Lower leg skin (tissue), 4 donors: ENCODE measurements around the gene PALLD. TPM values are rescaled to one million over a fixed set of nuclear protein-coding genes. Genes with fewer than 3 reads are reported as not detected.

Source experiments
- DNase-seq, 2 donors: peaks; one replicate each; pipeline ENCODE4 v3.0.0-alpha.2; 2019; ENCODE audit warnings: low spot score in 2 of 2
- H3K4me3 ChIP-seq: fragments of 200-600 bp; sonication (generic); 2 replicates; pipeline ENCODE4 v1.5.1; 2017; ENCODE audit warnings: mild to moderate bottlenecking, low read depth; ENCODE audit not compliant: poor library complexity, severe bottlenecking
- CTCF ChIP-seq, 3 donors: fragments of 450-650 bp; IDR thresholded peaks; one replicate each; pipeline ENCODE4 v1.5.1; 2016; ENCODE audit warnings: antibody characterized with exemption in 3 of 3, mild to moderate bottlenecking in 3 of 3, moderate library complexity in 2 of 3
- POLR2A ChIP-seq, 2 donors: fragments of 450-650 bp; IDR thresholded peaks; one replicate each; pipeline ENCODE4 v1.6.1; 2016 to 2017; ENCODE audit warnings: antibody characterized with exemption in 2 of 2, mild to moderate bottlenecking in 1 of 2, moderate library complexity in 1 of 2
- WGBS, 2 donors: methylation state at CpG; one replicate each; pipeline ENCODE4 v1.1.5; 2018; 5-methylcytosine and 5-hydroxymethylcytosine counted together
- intact Hi-C: fragments of 100-400 bp; cut with DNase I; formaldehyde crosslinking; loops from one replicate; pipeline ENCODE4 v1.15.0; 2023; ENCODE audit warnings: low total_unique reads
- total RNA-seq, 4 donors: library from RNA; depleted of rRNA; stranded (reverse); fragments of >200 nt; gene quantifications; one replicate each; pipeline ENCODE4 v1.1.0, GENCODE V29; 2016

The PALLD gene
- total RNA-seq, 4 donors from 2014 or later, result 46.1 to 103 (median 77.6) TPM

GRCh38 chr4:168639914-168640313 is 143.1 kb downstream of the PALLD start:
- WGBS, 2 donors, result 82 to 86% methylated on average over 8 of the region's 8 CpGs

GRCh38 chr4:168641811-168642140 is 144.9 kb downstream of the PALLD start:
- TF ChIP-seq CTCF (IDR thresholded peaks at IDR 0.05) (no peak), POLR2A (IDR thresholded peaks at IDR 0.05) (no peak)
- no peak overlapping the region for H3K4me3 ChIP-seq
- intact Hi-C loops, result no loop called here
- 85 to 89% methylated on average over 3 of the region's 3 CpGs for WGBS, 2 donors
- DNase-seq, result no peak

More at GRCh38 chr4:168639914-168640313, 143.1 kb downstream of the PALLD start:
- DNase-seq, result no peak
- intact Hi-C loops, result no loop called here
- TF ChIP-seq POLR2A (IDR thresholded peaks at IDR 0.05) (no peak), CTCF (IDR thresholded peaks at IDR 0.05) (no peak)
- no peak overlapping the region for H3K4me3 ChIP-seq

- no peak for DNase-seq
- intact Hi-C loops, result no loop called here
- TF ChIP-seq CTCF (IDR thresholded peaks at IDR 0.05), result no peak
- no peak for TF ChIP-seq POLR2A (IDR thresholded peaks at IDR 0.05)
- H3K4me3 ChIP-seq, result no peak overlapping the region
- 81 to 91% methylated on average over 5 of the region's 5 CpGs for WGBS, 2 donors
Observed at GRCh38 chr4:168642591-168642990, 145.7 kb downstream of the PALLD start.

- TF ChIP-seq POLR2A (IDR thresholded peaks at IDR 0.05) (no peak), CTCF (IDR thresholded peaks at IDR 0.05) (no peak)
- intact Hi-C loops, result no loop called here
- H3K4me3 ChIP-seq, result no peak overlapping the region
- no peak for DNase-seq
- WGBS, 2 donors, result 53 to 54% methylated on average over 5 of the region's 5 CpGs
Observed at GRCh38 chr4:168643111-168643795, 146.4 kb downstream of the PALLD start.

- 75 to 81% methylated on average over 3 of the region's 3 CpGs for WGBS, 2 donors
- DNase-seq, result no peak
- intact Hi-C loops, result no loop called here
- TF ChIP-seq POLR2A (IDR thresholded peaks at IDR 0.05) (no peak), CTCF (IDR thresholded peaks at IDR 0.05) (no peak)
- no peak overlapping the region for H3K4me3 ChIP-seq
Observed at GRCh38 chr4:168643796-168644159, 146.9 kb downstream of the PALLD start.
